HG02798 (cell line): ENCODE measurements around the gene LRFN2.

Experiments
- ATAC-seq: cut with Tn5 transposase; IDR thresholded peaks from one replicate; pipeline ENCODE4 v1.9.1; 2021; ENCODE audit warnings: mild to moderate bottlenecking; ENCODE audit not compliant: unreplicated experiment, poor library complexity

LRFN2 gene

GRCh38 chr6:40485300-40485699 lies 101.9 kb downstream of the LRFN2 start:
- ATAC-seq, result no peak

GRCh38 chr6:40484066-40484465 lies 103.1 kb downstream of the LRFN2 start:
- ATAC-seq, result no peak

- no peak for ATAC-seq
These were observed 104.6 kb downstream of the LRFN2 start for GRCh38 chr6:40482532-40482931.

GRCh38 chr6:40480678-40481077 lies 106.5 kb downstream of the LRFN2 start:
- no peak for ATAC-seq

- ATAC-seq, result no peak
These were observed 107.5 kb downstream of the LRFN2 start for GRCh38 chr6:40479706-40480105.

- ATAC-seq, result no peak
These were observed 109.7 kb downstream of the LRFN2 start for GRCh38 chr6:40477246-40478126.

- no peak for ATAC-seq
These were observed 110.5 kb downstream of the LRFN2 start for GRCh38 chr6:40476673-40477072.

GRCh38 chr6:40474937-40475336 lies 112.2 kb downstream of the LRFN2 start:
- ATAC-seq, result no peak

- no peak for ATAC-seq
These were observed 114.1 kb downstream of the LRFN2 start for GRCh38 chr6:40473026-40473425.

- ATAC-seq, result no peak
These were observed 114.8 kb downstream of the LRFN2 start for GRCh38 chr6:40472353-40472752.

- ATAC-seq, result no peak
These were observed 115.9 kb downstream of the LRFN2 start for GRCh38 chr6:40471243-40471642.

GRCh38 chr6:40469323-40469722 lies 117.8 kb downstream of the LRFN2 start:
- ATAC-seq, result no peak

- ATAC-seq, result no peak
These were observed 120.1 kb downstream of the LRFN2 start for GRCh38 chr6:40466986-40467539.

GRCh38 chr6:40461643-40462042 lies 125.5 kb downstream of the LRFN2 start:
- no peak for ATAC-seq

- ATAC-seq, result no peak
These were observed 126.8 kb downstream of the LRFN2 start for GRCh38 chr6:40460380-40460779.

- no peak for ATAC-seq
These were observed 129.9 kb downstream of the LRFN2 start for GRCh38 chr6:40457261-40457660.

GRCh38 chr6:40456390-40457013 lies 130.7 kb downstream of the LRFN2 start:
- ATAC-seq, result no peak

GRCh38 chr6:40455686-40456389 lies 131.3 kb downstream of the LRFN2 start:
- ATAC-seq, result no peak

- no peak for ATAC-seq
These were observed 136.7 kb downstream of the LRFN2 start for GRCh38 chr6:40450483-40450882.

GRCh38 chr6:40444811-40445210 lies 142.4 kb downstream of the LRFN2 start:
- no peak for ATAC-seq

- ATAC-seq, result no peak
These were observed 142.9 kb downstream of the LRFN2 start for GRCh38 chr6:40444312-40444711.
